Measurements from ENCODE around the gene KRTAP10-7. TPM values are rescaled to one million over a fixed set of nuclear protein-coding genes. Genes with fewer than 3 reads are reported as not detected.

KRTAP10-7 gene
- total RNA-seq, result not detected in 2 replicates

GRCh38 chr21:44600118-44600978, at the start of gene KRTAP10-7:
Gene KRTAP10-7, plus strand, starts transcription at chr21:44600597. Its CDS starts 25 bp downstream, at chr21:44600622.

GRCh38 chr21:44551340-44551961, 48.9 kb upstream of the KRTAP10-7 start, which contains the start of gene KRTAP10-2:
Gene KRTAP10-2, minus strand, starts transcription at chr21:44551505. Its CDS starts 47 bp downstream, at chr21:44551458.

GRCh38 chr21:44558695-44559094, 41.7 kb upstream of the KRTAP10-7 start, which contains the start of gene KRTAP10-3:
Gene KRTAP10-3, minus strand, starts transcription at chr21:44558795. Its CDS starts 80 bp downstream, at chr21:44558715.

GRCh38 chr21:44573630-44574456, 26.6 kb upstream of the KRTAP10-7 start, which contains the start of gene KRTAP10-4:
Gene KRTAP10-4, plus strand, starts transcription at chr21:44573729. Its CDS starts 30 bp downstream, at chr21:44573759.

GRCh38 chr21:44580231-44580821, 20.1 kb upstream of the KRTAP10-7 start, which contains the start of gene KRTAP10-5:
Gene KRTAP10-5, minus strand, starts transcription at chr21:44580604. Its CDS starts 26 bp downstream, at chr21:44580578.

GRCh38 chr21:44592446-44593311, 7.7 kb upstream of the KRTAP10-7 start, which contains the start of gene KRTAP10-6:
Gene KRTAP10-6, minus strand, starts transcription at chr21:44592505. Its CDS starts 21 bp downstream, at chr21:44592484.

GRCh38 chr21:44612029-44612486, 11.7 kb downstream of the KRTAP10-7 start, which contains the start of gene KRTAP10-8:
Gene KRTAP10-8, plus strand, starts transcription at chr21:44612079. Its CDS starts 22 bp downstream, at chr21:44612101.

GRCh38 chr21:44626673-44627143, 26.3 kb downstream of the KRTAP10-7 start, which contains the start of gene KRTAP10-9:
Gene KRTAP10-9, plus strand, starts transcription at chr21:44627093. Its CDS starts 79 bp downstream, at chr21:44627172.

GRCh38 chr21:44637018-44637850, 36.8 kb downstream of the KRTAP10-7 start, which contains the start of gene KRTAP10-10:
Gene KRTAP10-10, plus strand, starts transcription at chr21:44637356. Its CDS starts 62 bp downstream, at chr21:44637418.

GRCh38 chr21:44646366-44647221, 46.2 kb downstream of the KRTAP10-7 start, which contains the start of gene KRTAP10-11:
Gene KRTAP10-11, plus strand, starts transcription at chr21:44646414. Its CDS starts 45 bp downstream, at chr21:44646459.

Other genes starting within 250 kb of the KRTAP10-7 start
- gene TRPM2, start 247.0 kb upstream of the KRTAP10-7 start, total RNA-seq, result under 0.01 and 0.24 TPM in 2 replicates
- gene LRRC3, start 145.1 kb upstream of the KRTAP10-7 start, total RNA-seq, result 0.43 and 0.72 TPM in 2 replicates
- not detected in 2 replicates for gene KRTAP10-1, start 60.4 kb upstream of the KRTAP10-7 start, total RNA-seq
- not detected in 2 replicates for gene KRTAP10-2, start 49.1 kb upstream of the KRTAP10-7 start, total RNA-seq
- not detected in 2 replicates for gene KRTAP10-3, start 41.8 kb upstream of the KRTAP10-7 start, total RNA-seq
- not detected in 2 replicates for gene KRTAP10-4, start 26.9 kb upstream of the KRTAP10-7 start, total RNA-seq
- not detected in 2 replicates for gene KRTAP10-5, start 20.0 kb upstream of the KRTAP10-7 start, total RNA-seq
- gene KRTAP10-6, start 8.1 kb upstream of the KRTAP10-7 start, total RNA-seq, result not detected in 2 replicates
- gene KRTAP10-8, start 11.5 kb downstream of the KRTAP10-7 start, total RNA-seq, result not detected in 2 replicates
- not detected in 2 replicates for gene KRTAP10-9, start 26.5 kb downstream of the KRTAP10-7 start, total RNA-seq
- not detected in 2 replicates for gene KRTAP10-10, start 36.8 kb downstream of the KRTAP10-7 start, total RNA-seq
- not detected in 2 replicates for gene KRTAP10-11, start 45.8 kb downstream of the KRTAP10-7 start, total RNA-seq
- not detected in 2 replicates for gene KRTAP12-4, start 54.1 kb downstream of the KRTAP10-7 start, total RNA-seq
- not detected in 2 replicates for gene KRTAP12-3, start 57.3 kb downstream of the KRTAP10-7 start, total RNA-seq
- not detected in 2 replicates for gene KRTAP12-2, start 66.3 kb downstream of the KRTAP10-7 start, total RNA-seq
- gene KRTAP12-1, start 81.6 kb downstream of the KRTAP10-7 start, total RNA-seq, result not detected in 2 replicates
- not detected in 2 replicates for gene KRTAP10-12, start 96.6 kb downstream of the KRTAP10-7 start, total RNA-seq
- not detected in 2 replicates for gene TSPEAR, start 111.0 kb downstream of the KRTAP10-7 start, total RNA-seq
- gene UBE2G2, start 201.2 kb downstream of the KRTAP10-7 start, total RNA-seq, result 55.4 and 64.3 TPM in 2 replicates
- 60.0 and 82.1 TPM in 2 replicates for gene SUMO3, start 217.5 kb downstream of the KRTAP10-7 start, total RNA-seq